A549 (cell line): Measurements from ENCODE around the gene RBMS3. TPM values are rescaled to one million over a fixed set of nuclear protein-coding genes. Genes with fewer than 3 reads are reported as not detected.

ENCODE experiments used
- ATAC-seq, 2 experiments: fragments of 200-7000 bp in 1 of 2; fragments of >200 bp in 1 of 2; cut with Nextera tagmentation in 1 of 2; cut with Tn5 transposase in 1 of 2; 3 replicates each; pipeline versions ENCODE4 v1.8.0 to v1.9.1; 2018 to 2020; ENCODE audit warnings: mild to moderate bottlenecking in 1 of 2, moderate library complexity in 1 of 2
- CTCF ChIA-PET: fragments of 300-600 bp; sonication (Branson Sonifier 250); formaldehyde crosslinking; extraction: SDS; loops from one replicate; lab custom pipeline; 2021; ENCODE audit warnings: antibody characterized with exemption, inconsistent platforms; lab: Yijun Ruan, JAX
- POLR2A ChIA-PET: fragments of 350-600 bp; formaldehyde crosslinking; extraction: SDS; loops from one replicate; lab custom pipeline; 2021; ENCODE audit warnings: antibody characterized with exemption, inconsistent platforms; lab: Yijun Ruan, JAX
- DNase-seq, 2 experiments: peaks; one replicate each; pipeline versions ENCODE4 v3.0.0 to v3.0.0-alpha.2; 2011 to 2016; ENCODE audit warnings: low read depth in 1 of 2, low spot score in 1 of 2
- FAIRE-seq: peaks from 2 replicates; lab custom pipeline; 2011; peaks lifted over from hg19 to GRCh38; lab: Jason Lieb, UNC
- H3K27ac ChIP-seq, 2 experiments: fragments of >200 bp; sonication (Bioruptor Twin); formaldehyde crosslinking; 3 replicates each; pipeline ENCODE4 v1.5.1; 2016 to 2017
- H3K4me1 ChIP-seq: fragments of >200 bp; sonication (Bioruptor Twin); formaldehyde crosslinking; 3 replicates; pipeline ENCODE4 v1.6.1; 2016
- H3K4me2 ChIP-seq: fragments of >200 bp; sonication (Bioruptor Twin); formaldehyde crosslinking; 3 replicates; pipeline ENCODE4 v1.6.1; 2016
- H3K4me3 ChIP-seq: fragments of >200 bp; sonication (Bioruptor Twin); formaldehyde crosslinking; 3 replicates; pipeline ENCODE4 v1.5.1; 2016
- H3K9me3 ChIP-seq: fragments of >200 bp; sonication (Bioruptor Twin); formaldehyde crosslinking; 3 replicates; pipeline ENCODE4 v1.6.1; 2016
- ATOH8 ChIP-seq: fragments of 250-450 bp; sonication (Bioruptor Pico); IDR thresholded peaks from 2 replicates; pipeline ENCODE4 v1.5.0; 2020; ENCODE audit warnings: low read depth, mild to moderate bottlenecking, moderate library complexity
- CBX2 ChIP-seq: fragments of 200-600 bp; sonication (generic); IDR thresholded peaks from 2 replicates; pipeline ENCODE4 v1.6.1; 2016; ENCODE audit warnings: low read depth, mild to moderate bottlenecking, borderline replicate concordance
- CBX8 ChIP-seq: fragments of 200-600 bp; sonication (generic); IDR thresholded peaks from 2 replicates; pipeline ENCODE4 v1.6.1; 2016
- CEBPB ChIP-seq, 2 experiments: fragments of >200 bp in 1 of 2; sonication (Bioruptor Twin) in 1 of 2; formaldehyde crosslinking in 1 of 2; IDR thresholded peaks; 2 replicates each; pipeline ENCODE4 v1.6.1; 2012 to 2016
- CHD2 ChIP-seq: fragments of 150-350 bp; IDR thresholded peaks from 2 replicates; pipeline ENCODE4 v1.6.1; 2014; ENCODE audit warnings: low read length; ENCODE audit not compliant: partially characterized antibody
- EHF ChIP-seq: fragments of 250-450 bp; sonication (Bioruptor Pico); IDR thresholded peaks from 2 replicates; pipeline ENCODE4 v1.5.0; 2020; ENCODE audit warnings: mild to moderate bottlenecking
- ELK1 ChIP-seq: fragments of 150-350 bp; IDR thresholded peaks from 2 replicates; pipeline ENCODE4 v1.6.1; 2014; ENCODE audit warnings: low read depth, mild to moderate bottlenecking, low read length
- EP300 ChIP-seq, 2 experiments: fragments of >200 bp; sonication (Bioruptor Twin); formaldehyde crosslinking; IDR thresholded peaks; 2 replicates in 1 of 2; 3 replicates in 1 of 2; pipeline ENCODE4 v1.6.1; 2016 to 2017
- FOSL2 ChIP-seq, 2 experiments: fragments of 450-650 bp in 1 of 2; fragments of >200 bp in 1 of 2; sonication (Bioruptor Twin) in 1 of 2; formaldehyde crosslinking; IDR thresholded peaks; 2 replicates each; pipeline versions ENCODE4 v1.5.0 to v1.6.1; 2016 to 2020; ENCODE audit warnings: mild to moderate bottlenecking in 1 of 2, moderate library complexity in 1 of 2
- HDAC2 ChIP-seq: fragments of 200-600 bp; sonication (generic); IDR thresholded peaks from 2 replicates; pipeline ENCODE4 v1.6.1; 2016
- HES2 ChIP-seq: fragments of >200 bp; sonication (Bioruptor Twin); formaldehyde crosslinking; IDR thresholded peaks from 2 replicates; pipeline ENCODE4 v1.6.1; 2016
- HEYL ChIP-seq: fragments of 250-450 bp; sonication (Bioruptor Pico); IDR thresholded peaks from 2 replicates; pipeline ENCODE4 v1.8.0; 2021; ENCODE audit warnings: mild to moderate bottlenecking, moderate library complexity
- HOXA7 ChIP-seq: fragments of 250-450 bp; sonication (Bioruptor Pico); IDR thresholded peaks from 2 replicates; pipeline ENCODE4 v1.5.0; 2020; ENCODE audit warnings: mild to moderate bottlenecking, moderate library complexity
- HOXB5 ChIP-seq: fragments of 250-450 bp; sonication (Bioruptor Pico); IDR thresholded peaks from 2 replicates; pipeline ENCODE4 v1.5.0; 2020; ENCODE audit warnings: mild to moderate bottlenecking, moderate library complexity
- KDM1A ChIP-seq: fragments of 200-600 bp; sonication (generic); IDR thresholded peaks from 2 replicates; pipeline ENCODE4 v1.6.1; 2016; ENCODE audit warnings: low read depth, mild to moderate bottlenecking
- KDM5A ChIP-seq: fragments of 200-600 bp; sonication (generic); IDR thresholded peaks from 2 replicates; pipeline ENCODE4 v1.6.1; 2016; ENCODE audit warnings: antibody characterized with exemption, mild to moderate bottlenecking
- MAFK ChIP-seq: fragments of 450-650 bp; IDR thresholded peaks from 2 replicates; pipeline ENCODE4 v1.6.1; 2014; ENCODE audit not compliant: partially characterized antibody
- MAX ChIP-seq: IDR thresholded peaks from 2 replicates; pipeline ENCODE4 v1.6.1; 2012
- MYC ChIP-seq: IDR thresholded peaks from 2 replicates; pipeline ENCODE4 v1.6.1; 2012; ENCODE audit warnings: mild to moderate bottlenecking, inconsistent platforms, low read length, improper control_type of control experiment, borderline replicate concordance
- NFE2L2 ChIP-seq: fragments of 150-350 bp; conservative IDR thresholded peaks from 2 replicates; pipeline ENCODE4 v1.6.1; 2014; ENCODE audit warnings: low read length
- PBX3 ChIP-seq: IDR thresholded peaks from 2 replicates; pipeline ENCODE4 v1.6.1; 2012
- POLR2AphosphoS2 ChIP-seq: conservative IDR thresholded peaks from 2 replicates; pipeline ENCODE4 v1.6.1; 2012; ENCODE audit warnings: low read length, improper control_type of control experiment, inconsistent platforms
- RCOR1 ChIP-seq: fragments of 150-350 bp; IDR thresholded peaks from 2 replicates; pipeline ENCODE4 v1.6.1; 2014; ENCODE audit warnings: antibody characterized with exemption, low read length, low read depth
- RNF2 ChIP-seq: fragments of 200-600 bp; sonication (generic); IDR thresholded peaks from 2 replicates; pipeline ENCODE4 v1.6.1; 2016; ENCODE audit warnings: low read depth, mild to moderate bottlenecking, antibody characterized with exemption, moderate library complexity, borderline replicate concordance
- SMC3 ChIP-seq: fragments of >200 bp; sonication (Bioruptor Twin); formaldehyde crosslinking; IDR thresholded peaks from 3 replicates; pipeline ENCODE4 v1.6.1; 2018; ENCODE audit warnings: inconsistent platforms
- USF2 ChIP-seq: fragments of 450-650 bp; IDR thresholded peaks from 2 replicates; pipeline ENCODE4 v1.6.1; 2014; ENCODE audit warnings: antibody characterized with exemption
- ZC3H11A ChIP-seq: fragments of 450-650 bp; IDR thresholded peaks from 2 replicates; pipeline ENCODE4 v1.6.1; 2014; ENCODE audit warnings: antibody characterized with exemption, mild to moderate bottlenecking
- ZNF302 ChIP-seq: fragments of 250-450 bp; sonication (Bioruptor Pico); IDR thresholded peaks from 2 replicates; pipeline ENCODE4 v1.9.0; 2021; ENCODE audit warnings: inconsistent platforms, mild to moderate bottlenecking, moderate library complexity
- WGBS: methylation state at CpG from one replicate; pipeline ENCODE4 v1.1.6; 2017; ENCODE audit errors: missing lambda C conversion rate; 5-methylcytosine and 5-hydroxymethylcytosine counted together
- polyA plus RNA-seq, 4 experiments: library from polyadenylated mRNA; depleted of rRNA in 3 of 4; stranded (reverse); fragments of >200 nt; fragmentation: RNase III in 1 of 4; extraction: RNeasy Plus Mini Kit Qiagen cat#74134 plus additional on column Dnase treatment in 1 of 4; gene quantifications; 2 replicates in 3 of 4; 3 replicates in 1 of 4; pipeline ENCODE4 v1.2.3, GENCODE V29; 2011 to 2017
- TF ChIP-seq, protein P1 (sequence below): fragments of >200 bp; sonication (Bioruptor Twin); formaldehyde crosslinking; IDR thresholded peaks from 3 replicates; pipeline ENCODE4 v1.5.1; 2016

The RBMS3 gene
- polyA plus RNA-seq, 2 of the 4 experiments (the other 2 are of a cell fraction): 0.92 to 4.1 TPM

- TF ChIP-seq, protein P1, sequence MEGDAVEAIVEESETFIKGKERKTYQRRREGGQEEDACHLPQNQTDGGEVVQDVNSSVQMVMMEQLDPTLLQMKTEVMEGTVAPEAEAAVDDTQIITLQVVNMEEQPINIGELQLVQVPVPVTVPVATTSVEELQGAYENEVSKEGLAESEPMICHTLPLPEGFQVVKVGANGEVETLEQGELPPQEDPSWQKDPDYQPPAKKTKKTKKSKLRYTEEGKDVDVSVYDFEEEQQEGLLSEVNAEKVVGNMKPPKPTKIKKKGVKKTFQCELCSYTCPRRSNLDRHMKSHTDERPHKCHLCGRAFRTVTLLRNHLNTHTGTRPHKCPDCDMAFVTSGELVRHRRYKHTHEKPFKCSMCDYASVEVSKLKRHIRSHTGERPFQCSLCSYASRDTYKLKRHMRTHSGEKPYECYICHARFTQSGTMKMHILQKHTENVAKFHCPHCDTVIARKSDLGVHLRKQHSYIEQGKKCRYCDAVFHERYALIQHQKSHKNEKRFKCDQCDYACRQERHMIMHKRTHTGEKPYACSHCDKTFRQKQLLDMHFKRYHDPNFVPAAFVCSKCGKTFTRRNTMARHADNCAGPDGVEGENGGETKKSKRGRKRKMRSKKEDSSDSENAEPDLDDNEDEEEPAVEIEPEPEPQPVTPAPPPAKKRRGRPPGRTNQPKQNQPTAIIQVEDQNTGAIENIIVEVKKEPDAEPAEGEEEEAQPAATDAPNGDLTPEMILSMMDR: no peak
- no peak for TF ChIP-seq HDAC2
Observed at GRCh38 chr3:29933802-29934490, 653.1 kb downstream of the RBMS3 start (continued).

GRCh38 chr3:29934751-29935150 lies 653.9 kb downstream of the RBMS3 start:
- ChIA-PET POLR2A (no interaction called here), CTCF (interaction anchor here (1.1 kb wide), 1 partner anchor 9 kb away, joined by 3 read pairs; no protein-coding TSS in a partner anchor)
- peaks cover 9% of the 10 kb centered on the region for H3K4me1 ChIP-seq
- no peaks in the 10 kb centered on the region for H3K9me3 ChIP-seq
- TF ChIP-seq MYC: no peak
- TF ChIP-seq CBX8: no peak
- TF ChIP-seq KDM1A: no peak
- TF ChIP-seq NFE2L2: no peak
- TF ChIP-seq HOXA7 (CRISPR knock-in tag): no peak
- no peak for TF ChIP-seq MAX
- TF ChIP-seq USF2: no peak
- TF ChIP-seq POLR2AphosphoS2: no peak
- no peak for TF ChIP-seq CEBPB (IDR thresholded peaks at IDR 0.05)
- WGBS: 94% methylated on average over 4 of the region's 4 CpGs
- no peak overlapping the region for H3K27ac ChIP-seq
- FAIRE-seq: no peak
- H3K4me2 ChIP-seq: no peak overlapping the region
- H3K4me3 ChIP-seq: no peak overlapping the region
- DNase-seq: no peak
- no peak for ATAC-seq

DNA sequence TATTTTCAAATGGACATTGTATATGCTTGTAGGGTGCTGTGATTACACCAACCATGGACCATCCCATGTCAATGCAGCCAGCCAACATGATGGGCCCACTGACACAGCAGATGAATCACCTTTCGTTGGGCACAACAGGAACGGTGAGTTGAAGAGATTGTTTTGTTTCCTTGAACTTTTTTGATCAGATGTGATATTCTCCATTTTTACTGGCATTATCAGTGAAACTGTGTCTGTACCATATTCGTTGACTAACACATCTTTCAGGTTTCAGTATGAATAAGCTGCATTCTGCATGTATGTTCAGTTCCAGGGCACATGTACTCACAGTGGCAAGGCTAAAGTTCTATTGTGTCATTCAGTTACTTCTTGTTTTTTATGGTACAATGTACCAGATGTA lies 655.2 kb downstream of the RBMS3 start:
- Histone ChIP-seq H3K4me1 (peaks cover 9% of the 10 kb centered on the region), H3K9me3 (no peaks in the 10 kb centered on the region)
- no peak for ATAC-seq
- POLR2A ChIA-PET: no interaction called here
- DNase-seq: no peak
- no peak for FAIRE-seq
- TF ChIP-seq HEYL: no peak
- no peak for TF ChIP-seq ZC3H11A
- no peak for TF ChIP-seq CHD2
- no peak for TF ChIP-seq HES2
- no peak for TF ChIP-seq CBX2
- TF ChIP-seq MAFK: no peak
- TF ChIP-seq EP300 (IDR thresholded peaks at IDR 0.05): no peak
- TF ChIP-seq ZNF302: no peak
- TF ChIP-seq SMC3: no peak
- TF ChIP-seq MYC: no peak
- no peak for TF ChIP-seq CBX8
- no peak for TF ChIP-seq FOSL2 (IDR thresholded peaks at IDR 0.05)
- TF ChIP-seq FOSL2 (CRISPR knock-in tag; IDR thresholded peaks at IDR 0.05): no peak
- no peak for TF ChIP-seq ATOH8 (CRISPR knock-in tag)
- TF ChIP-seq RNF2: no peak
- no peak for TF ChIP-seq KDM5A
- no peak for TF ChIP-seq PBX3
- TF ChIP-seq EHF (CRISPR knock-in tag): no peak
- TF ChIP-seq RCOR1: no peak
- no peak for TF ChIP-seq ELK1
- TF ChIP-seq HOXB5 (CRISPR knock-in tag): no peak
- TF ChIP-seq, all 56 proteins: peak for 0
- no peak overlapping the region for H3K4me2 ChIP-seq
- H3K4me3 ChIP-seq: no peak overlapping the region
- H3K27ac ChIP-seq: no peak overlapping the region
- CTCF ChIA-PET: no interaction called here
- 74% methylated on average over 3 of the region's 3 CpGs for WGBS
